ENCODE data around the gene GRIFIN. TPM values are rescaled to one million over a fixed set of nuclear protein-coding genes. Genes with fewer than 3 reads are reported as not detected.

The GRIFIN gene
- total RNA-seq, 1 donor from 2014 or later, result not detected

DNA sequence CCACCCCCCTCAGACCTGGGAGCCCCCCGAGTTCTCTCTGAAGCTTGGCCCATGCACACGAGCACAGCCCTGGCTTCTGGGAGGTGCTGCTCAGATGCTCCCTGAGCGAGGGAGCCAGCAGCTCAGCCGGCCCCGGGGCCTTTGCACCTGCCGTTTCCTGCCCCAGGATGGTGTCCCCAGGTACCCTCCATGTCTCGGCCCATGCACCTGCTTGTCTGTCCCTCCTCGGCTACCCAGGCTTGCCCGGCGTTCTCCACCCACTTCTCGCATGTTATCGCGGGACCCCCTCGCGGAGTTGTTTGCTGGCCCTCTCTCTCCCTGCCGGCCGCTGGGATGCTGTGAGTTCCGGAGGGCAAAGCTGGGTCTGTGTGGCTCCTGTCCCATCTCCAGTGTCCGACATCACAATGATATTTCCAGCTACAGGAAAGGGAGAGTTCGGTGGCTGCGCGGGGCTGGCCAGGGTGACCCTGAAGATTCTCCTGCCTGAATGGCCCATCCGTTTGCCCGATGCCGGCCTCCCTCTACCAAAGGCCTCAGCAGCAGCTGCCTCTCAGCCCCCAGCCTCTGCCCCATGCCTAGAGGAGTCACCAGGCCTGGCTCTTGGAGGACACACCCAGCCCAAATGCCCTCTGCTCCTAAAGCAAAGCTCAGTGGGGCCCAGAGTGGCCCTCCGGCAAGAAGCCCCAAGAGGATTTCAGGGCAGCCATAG is 31.2 kb upstream of the GRIFIN start:
- no peak for ATAC-seq (ENCODE audit: low read depth)
- H3K27me3 Mint-ChIP-seq, result no peaks in the 10 kb centered on the region
- no peaks in the 10 kb centered on the region for H3K9me3 Mint-ChIP-seq
- TF ChIP-seq, protein P1, sequence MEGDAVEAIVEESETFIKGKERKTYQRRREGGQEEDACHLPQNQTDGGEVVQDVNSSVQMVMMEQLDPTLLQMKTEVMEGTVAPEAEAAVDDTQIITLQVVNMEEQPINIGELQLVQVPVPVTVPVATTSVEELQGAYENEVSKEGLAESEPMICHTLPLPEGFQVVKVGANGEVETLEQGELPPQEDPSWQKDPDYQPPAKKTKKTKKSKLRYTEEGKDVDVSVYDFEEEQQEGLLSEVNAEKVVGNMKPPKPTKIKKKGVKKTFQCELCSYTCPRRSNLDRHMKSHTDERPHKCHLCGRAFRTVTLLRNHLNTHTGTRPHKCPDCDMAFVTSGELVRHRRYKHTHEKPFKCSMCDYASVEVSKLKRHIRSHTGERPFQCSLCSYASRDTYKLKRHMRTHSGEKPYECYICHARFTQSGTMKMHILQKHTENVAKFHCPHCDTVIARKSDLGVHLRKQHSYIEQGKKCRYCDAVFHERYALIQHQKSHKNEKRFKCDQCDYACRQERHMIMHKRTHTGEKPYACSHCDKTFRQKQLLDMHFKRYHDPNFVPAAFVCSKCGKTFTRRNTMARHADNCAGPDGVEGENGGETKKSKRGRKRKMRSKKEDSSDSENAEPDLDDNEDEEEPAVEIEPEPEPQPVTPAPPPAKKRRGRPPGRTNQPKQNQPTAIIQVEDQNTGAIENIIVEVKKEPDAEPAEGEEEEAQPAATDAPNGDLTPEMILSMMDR (IDR thresholded peaks at IDR 0.05), result no peak
- H3K4me1 Mint-ChIP-seq, result peaks cover 56% of the 10 kb centered on the region
- DNase-seq, result no peak
- CTCF ChIA-PET, result no interaction called here
- H3K36me3 Mint-ChIP-seq (ENCODE audit: low read depth), result no peaks in the 10 kb centered on the region
- POLR2A ChIA-PET, result interaction anchor here (2.1 to 7.0 kb wide), 3 partner anchors 15 to 203 kb away, joined by 12 to 304 read pairs (median 240); partner anchors contain the start of gene LFNG
- no peak overlapping the region for H3K4me3 Mint-ChIP-seq
- intact Hi-C loops (cut with micrococcal nuclease), result no loop called here
- no peak overlapping the region for H3K27ac Mint-ChIP-seq

DNA sequence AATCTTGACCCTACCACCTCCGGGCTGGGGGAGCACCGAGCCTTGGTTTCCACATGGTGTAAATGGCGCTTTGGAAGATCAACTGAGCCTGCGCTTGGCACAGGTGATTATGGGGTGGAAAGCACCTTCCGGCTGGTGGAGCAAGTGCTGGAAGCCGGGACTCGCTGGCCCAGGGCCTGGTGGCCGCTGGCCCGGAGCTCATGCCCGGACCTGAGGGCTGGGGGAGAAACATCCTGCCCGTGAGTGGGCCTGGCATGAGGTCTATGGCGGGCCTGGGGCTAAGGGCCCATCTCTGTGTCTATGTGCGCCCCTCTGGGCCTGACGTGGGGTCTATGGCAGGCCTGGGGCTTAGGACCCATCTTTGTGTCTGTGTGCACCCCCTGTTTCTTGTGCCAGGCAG is 29.2 kb upstream of the GRIFIN start:
- POLR2A ChIA-PET, result no interaction called here
- Mint-ChIP-seq H3K27me3 (no peaks in the 10 kb centered on the region), H3K27ac (no peak overlapping the region), H3K9me3 (no peaks in the 10 kb centered on the region), H3K4me1 (peaks cover 37% of the 10 kb centered on the region), H3K36me3 (ENCODE audit: low read depth) (no peaks in the 10 kb centered on the region), H3K4me3 (no peak overlapping the region)
- no peak for DNase-seq
- CTCF ChIA-PET, result no interaction called here
- intact Hi-C loops (cut with micrococcal nuclease), result no loop called here
- ATAC-seq (ENCODE audit: low read depth), result no peak
- TF ChIP-seq, protein P1 (IDR thresholded peaks at IDR 0.05), result no peak

DNA sequence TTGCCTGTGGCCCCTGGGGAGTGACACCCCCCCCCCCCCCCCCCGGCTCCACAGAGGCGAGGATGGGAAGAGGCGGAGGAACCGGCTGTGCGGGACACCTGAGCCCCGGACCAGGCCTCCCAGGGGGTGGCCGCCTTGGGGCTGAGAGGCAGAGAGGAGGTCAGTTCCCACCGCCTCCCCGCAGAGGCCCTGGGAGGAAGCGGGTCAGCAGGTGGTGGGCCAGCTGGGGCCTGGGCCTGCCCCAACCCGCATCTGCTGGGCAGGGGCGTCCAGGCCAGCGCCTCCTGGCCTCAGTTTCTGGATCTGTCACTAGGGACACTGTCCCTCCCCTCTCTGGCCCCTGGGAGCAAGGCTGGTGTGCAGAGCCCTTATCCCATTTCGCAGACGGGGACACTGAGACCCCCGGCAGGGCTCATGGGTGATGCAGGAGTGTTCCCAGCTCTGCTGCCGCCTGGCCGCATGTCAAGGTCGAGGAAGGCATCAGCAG is 28.7 kb upstream of the GRIFIN start:
- H3K4me3 Mint-ChIP-seq, result no peak overlapping the region
- H3K27ac Mint-ChIP-seq, result no peak overlapping the region
- peaks cover 32% of the 10 kb centered on the region for H3K4me1 Mint-ChIP-seq
- ATAC-seq (ENCODE audit: low read depth) (no peak), DNase-seq (no peak)
- no peaks in the 10 kb centered on the region for H3K9me3 Mint-ChIP-seq
- ChIA-PET CTCF (no interaction called here), POLR2A (no interaction called here)
- intact Hi-C loops (cut with micrococcal nuclease), result no loop called here
- TF ChIP-seq, protein P1 (IDR thresholded peaks at IDR 0.05), result no peak
- H3K36me3 Mint-ChIP-seq (ENCODE audit: low read depth), result no peaks in the 10 kb centered on the region
- H3K27me3 Mint-ChIP-seq, result no peaks in the 10 kb centered on the region

DNA sequence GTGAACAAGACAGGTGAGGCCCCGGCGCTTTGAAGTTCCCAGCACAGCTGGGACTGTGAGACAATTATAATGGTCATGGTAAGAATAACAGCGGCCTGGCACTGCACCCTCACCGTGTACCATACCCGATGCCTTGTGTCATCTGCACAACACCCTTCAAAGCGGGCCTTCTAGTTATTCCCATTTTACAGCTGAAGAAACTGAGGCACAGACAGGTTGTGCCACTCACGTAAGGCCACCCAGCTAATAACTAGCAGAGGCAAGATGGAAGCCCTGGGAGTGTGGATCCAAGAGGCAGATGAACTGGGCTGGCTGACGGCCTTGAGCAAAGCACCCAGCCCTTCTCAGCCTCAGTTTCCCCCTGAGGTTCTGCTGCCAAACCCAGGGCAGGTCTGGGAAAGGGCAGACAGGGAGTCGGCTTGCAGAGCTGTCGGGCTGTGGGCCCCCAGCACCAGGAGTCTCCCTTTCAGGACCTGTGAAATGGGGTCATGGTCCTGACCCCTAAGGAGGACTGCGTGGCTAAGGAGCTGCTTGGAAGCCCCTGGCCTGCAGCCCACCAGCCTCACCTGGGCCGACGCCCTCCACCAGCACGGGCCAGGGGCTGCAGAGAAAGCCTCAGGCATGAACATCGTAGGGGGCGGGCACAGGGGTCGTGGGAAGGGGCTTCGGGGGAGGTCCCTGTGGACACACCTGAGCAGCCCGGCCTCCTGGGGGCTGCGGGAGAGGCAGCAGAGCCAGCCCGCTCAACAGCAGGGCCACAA is 28.1 kb upstream of the GRIFIN start:
- CTCF ChIA-PET, result no interaction called here
- Mint-ChIP-seq H3K36me3 (ENCODE audit: low read depth) (no peaks in the 10 kb centered on the region), H3K27me3 (no peaks in the 10 kb centered on the region), H3K27ac (no peak overlapping the region), H3K9me3 (no peaks in the 10 kb centered on the region), H3K4me3 (no peak overlapping the region), H3K4me1 (peaks cover 26% of the 10 kb centered on the region)
- DNase-seq (no peak), ATAC-seq (ENCODE audit: low read depth) (no peak)
- intact Hi-C loops (cut with micrococcal nuclease), result no loop called here
- POLR2A ChIA-PET, result no interaction called here
- TF ChIP-seq, protein P1 (IDR thresholded peaks at IDR 0.05), result no peak

Data from activated B cell treated with CpG ODN at 0.5 μM for 24 hours (primary cell).